Liver (tissue), 3 donors: Measurements from ENCODE around the gene FAM120AOS.

Experiments
- CTCF ChIP-seq: fragments of 150-350 bp; IDR thresholded peaks from 2 replicates; pipeline ENCODE4 v1.5.1; 2017; ENCODE audit warnings: improper control_type of control experiment, low read depth, low read length; ENCODE audit not compliant: missing input control
- FOXA1 ChIP-seq: IDR thresholded peaks from 2 replicates; pipeline ENCODE4 v1.6.1; 2016; ENCODE audit warnings: antibody characterized with exemption
- HNF4G ChIP-seq: IDR thresholded peaks from 2 replicates; pipeline ENCODE4 v1.6.1; 2016; ENCODE audit warnings: antibody characterized with exemption
- MAX ChIP-seq: IDR thresholded peaks from 2 replicates; pipeline ENCODE4 v1.6.1; 2016; ENCODE audit warnings: antibody characterized with exemption
- RXRA ChIP-seq, 2 donors: IDR thresholded peaks; 2 replicates each; pipeline ENCODE4 v1.6.1; 2017 to 2018; ENCODE audit warnings: antibody characterized with exemption in 2 of 2, mild to moderate bottlenecking in 1 of 2
- SP1 ChIP-seq: IDR thresholded peaks from 2 replicates; pipeline ENCODE4 v1.6.1; 2018; ENCODE audit warnings: antibody characterized with exemption, mild to moderate bottlenecking
- donor health status: healthy.
- donor health status: healthy.

GRCh38 chr9:93464876-93465275, 11.5 kb upstream of the FAM120AOS start:
- TF ChIP-seq CTCF (no peak), FOXA1 (no peak), MAX (no peak), HNF4G (no peak), RXRA (IDR thresholded peaks at IDR 0.05) (no peak), SP1 (no peak)
